Karpas-422 (cell line): ENCODE results near the gene ABCA9. TPM values are rescaled to one million over a fixed set of nuclear protein-coding genes. Genes with fewer than 3 reads are reported as not detected.
"Not testable (repeated sequence)": the region's sequence is repeated elsewhere in the genome, so short reads cannot be mapped to it uniquely, and the experiment has no call there.

ENCODE experiments used
- DNase-seq: peaks from one replicate; pipeline ENCODE4 v3.0.0-alpha.2; 2015
- H2AFZ ChIP-seq: fragments of 200-600 bp; sonication (generic); 2 replicates; pipeline ENCODE4 v1.6.1; 2014; ENCODE audit warnings: antibody characterized with exemption, low read length, mixed read lengths
- H3K27ac ChIP-seq: fragments of 200-600 bp; sonication (generic); 2 replicates; pipeline ENCODE4 v1.5.1; 2014; ENCODE audit warnings: mild to moderate bottlenecking, low read length, moderate library complexity
- H3K27me3 ChIP-seq: fragments of 200-600 bp; sonication (generic); 2 replicates; pipeline ENCODE4 v1.6.1; 2014; ENCODE audit warnings: low read length, mixed read lengths
- H3K36me3 ChIP-seq: fragments of 200-600 bp; sonication (generic); 2 replicates; pipeline ENCODE4 v1.6.1; 2014; ENCODE audit warnings: low read length, mixed read lengths; ENCODE audit not compliant: insufficient read depth
- H3K4me1 ChIP-seq: fragments of 200-600 bp; sonication (generic); 2 replicates; pipeline ENCODE4 v1.6.1; 2014; ENCODE audit warnings: mild to moderate bottlenecking, low read length, mixed read lengths
- H3K4me2 ChIP-seq: fragments of 200-600 bp; sonication (generic); 2 replicates; pipeline ENCODE4 v1.6.1; 2014; ENCODE audit warnings: low read length, low read depth, mild to moderate bottlenecking; ENCODE audit not compliant: poor library complexity, severe bottlenecking
- H3K4me3 ChIP-seq: fragments of 200-600 bp; sonication (generic); 2 replicates; pipeline ENCODE4 v1.5.1; 2014; ENCODE audit warnings: mild to moderate bottlenecking, antibody characterized with exemption, low read length, mixed read lengths
- H3K79me2 ChIP-seq: fragments of 200-600 bp; sonication (generic); 2 replicates; pipeline ENCODE4 v1.6.1; 2014; ENCODE audit warnings: mild to moderate bottlenecking, low read length, mixed read lengths
- H3K9ac ChIP-seq: fragments of 200-600 bp; sonication (generic); 2 replicates; pipeline ENCODE4 v1.6.0; 2014; ENCODE audit warnings: low read length
- H3K9me2 ChIP-seq: fragments of 200-600 bp; sonication (generic), shearing (Covaris generic); replicated peaks from 2 replicates; pipeline ENCODE4 v1.6.0; 2014; ENCODE audit warnings: mild to moderate bottlenecking, low read length, moderate library complexity; ENCODE audit not compliant: insufficient read depth
- H3K9me3 ChIP-seq: fragments of 300-700, 200-600 bp; sonication (generic); 2 replicates; pipeline ENCODE4 v1.6.1; 2014; ENCODE audit warnings: low read length, mixed read lengths
- H4K20me1 ChIP-seq: fragments of 200-600 bp; sonication (generic); 2 replicates; pipeline ENCODE4 v1.6.1; 2014; ENCODE audit warnings: mild to moderate bottlenecking, antibody characterized with exemption, low read length, low read depth; ENCODE audit not compliant: insufficient read depth
- total RNA-seq: library from RNA; depleted of rRNA; stranded (reverse); fragments of >200 nt; shearing (Covaris generic); gene quantifications from 2 replicates; pipeline ENCODE4 v1.2.3, GENCODE V29; 2014; ENCODE audit warnings: low replicate concordance

Gene ABCA9
- total RNA-seq, 1 experiment from 2014 or later = not detected

- Histone ChIP-seq H3K79me2 (no peaks in the 10 kb centered on the region), H3K4me2 (no peak overlapping the region), H3K4me3 (no peak overlapping the region), H3K27ac (no peak overlapping the region), H3K36me3 (no peaks in the 10 kb centered on the region), H3K4me1 (no peaks in the 10 kb centered on the region), H3K9me2 (no peaks in the 10 kb centered on the region), H3K9ac (no peak overlapping the region), H3K9me3 (no peaks in the 10 kb centered on the region), H3K27me3 (no peaks in the 10 kb centered on the region), H4K20me1 (no peaks in the 10 kb centered on the region), H2AFZ (no peak overlapping the region)
- DNase-seq = peak; percentile 35
These were observed 99.4 kb downstream of the ABCA9 start for GRCh38 chr17:68961214-68961882.

- H3K27me3 ChIP-seq, DNase-seq, H3K9ac ChIP-seq, H3K27ac ChIP-seq, H3K9me2 ChIP-seq, H3K79me2 ChIP-seq, H3K36me3 ChIP-seq, H3K4me3 ChIP-seq, H4K20me1 ChIP-seq, H2AFZ ChIP-seq, H3K4me1 ChIP-seq, H3K9me3 ChIP-seq, H3K4me2 ChIP-seq: not testable (repeated sequence)
These were observed 101.6 kb downstream of the ABCA9 start for GRCh38 chr17:68959117-68959516.

- Histone ChIP-seq H3K79me2 (no peaks in the 10 kb centered on the region), H3K4me3 (no peak overlapping the region), H3K27ac (no peak overlapping the region), H2AFZ (no peak overlapping the region), H3K9ac (no peak overlapping the region), H3K9me2 (no peaks in the 10 kb centered on the region), H3K4me1 (no peaks in the 10 kb centered on the region), H3K36me3 (no peaks in the 10 kb centered on the region), H3K4me2 (no peak overlapping the region), H3K27me3 (no peaks in the 10 kb centered on the region), H3K9me3 (no peaks in the 10 kb centered on the region), H4K20me1 (no peaks in the 10 kb centered on the region)
- DNase-seq = no peak
These were observed 102.8 kb downstream of the ABCA9 start for GRCh38 chr17:68957944-68958343.

- Histone ChIP-seq H3K4me1 (no peaks in the 10 kb centered on the region), H3K27me3 (no peaks in the 10 kb centered on the region), H3K9me3 (no peaks in the 10 kb centered on the region), H3K36me3 (no peaks in the 10 kb centered on the region), H3K4me3 (no peak within 1 kb of the TSS), H3K9me2 (no peaks in the 10 kb centered on the region), H4K20me1 (no peaks in the 10 kb centered on the region), H3K27ac (no peak within 1 kb of the TSS), H3K79me2 (no peaks in the 10 kb centered on the region), H2AFZ (no peak within 1 kb of the TSS), H3K9ac (no peak within 1 kb of the TSS), H3K4me2 (no peak within 1 kb of the TSS)
- no peak for DNase-seq
These were observed 105.4 kb downstream of the ABCA9 start, which contains the start of gene ABCA8 for GRCh38 chr17:68955181-68955841. Gene ABCA8 (minus strand): TSS chr17:68955392. CDS start chr17:68942034, 13,358 bp downstream.

- H3K79me2 ChIP-seq = no peaks in the 10 kb centered on the region
- no peaks in the 10 kb centered on the region for H4K20me1 ChIP-seq
- H3K9me2 ChIP-seq = no peaks in the 10 kb centered on the region
- H3K9ac ChIP-seq = no peak overlapping the region
- H3K9me3 ChIP-seq = no peaks in the 10 kb centered on the region
- H3K4me2 ChIP-seq = no peak overlapping the region
- DNase-seq = no peak
- no peaks in the 10 kb centered on the region for H3K27me3 ChIP-seq
- no peaks in the 10 kb centered on the region for H3K36me3 ChIP-seq
- no peaks in the 10 kb centered on the region for H3K4me1 ChIP-seq
- no peak overlapping the region for H3K4me3 ChIP-seq
- no peak overlapping the region for H2AFZ ChIP-seq
- H3K27ac ChIP-seq = no peak overlapping the region
These were observed 106.4 kb downstream of the ABCA9 start for GRCh38 chr17:68954146-68954896.

- Histone ChIP-seq H4K20me1 (no peaks in the 10 kb centered on the region), H3K9me3 (no peaks in the 10 kb centered on the region), H3K27ac (no peak overlapping the region), H3K36me3 (no peaks in the 10 kb centered on the region), H2AFZ (no peak overlapping the region), H3K79me2 (no peaks in the 10 kb centered on the region), H3K4me1 (no peaks in the 10 kb centered on the region), H3K4me2 (no peak overlapping the region), H3K4me3 (no peak overlapping the region), H3K9me2 (no peaks in the 10 kb centered on the region), H3K27me3 (no peaks in the 10 kb centered on the region), H3K9ac (no peak overlapping the region)
- DNase-seq = no peak
These were observed 107.3 kb downstream of the ABCA9 start for GRCh38 chr17:68953340-68953997.

GRCh38 chr17:68950725-68951124, 110.0 kb downstream of the ABCA9 start:
- Histone ChIP-seq H3K4me2 (no peak overlapping the region), H3K27me3 (no peaks in the 10 kb centered on the region)

GRCh38 chr17:68947868-68948267, 112.9 kb downstream of the ABCA9 start:
- H3K9me3 ChIP-seq, H3K4me1 ChIP-seq, H3K9me2 ChIP-seq, H3K9ac ChIP-seq, DNase-seq, H3K27ac ChIP-seq, H3K36me3 ChIP-seq, H3K4me3 ChIP-seq, H3K27me3 ChIP-seq, H4K20me1 ChIP-seq, H3K79me2 ChIP-seq, H2AFZ ChIP-seq, H3K4me2 ChIP-seq: not testable (repeated sequence)

More at GRCh38 chr17:68950725-68951124, 110.0 kb downstream of the ABCA9 start:
- H3K4me3 ChIP-seq = no peak overlapping the region
- H3K27ac ChIP-seq = no peak overlapping the region
- H3K9me3 ChIP-seq = no peaks in the 10 kb centered on the region
- no peak overlapping the region for H3K9ac ChIP-seq
- no peaks in the 10 kb centered on the region for H3K4me1 ChIP-seq
- no peaks in the 10 kb centered on the region for H3K9me2 ChIP-seq
- no peak overlapping the region for H2AFZ ChIP-seq
- no peak for DNase-seq
- no peaks in the 10 kb centered on the region for H4K20me1 ChIP-seq
- H3K36me3 ChIP-seq = no peaks in the 10 kb centered on the region
- H3K79me2 ChIP-seq = no peaks in the 10 kb centered on the region
